ENCODE data around the gene RAF1. TPM values are rescaled to one million over a fixed set of nuclear protein-coding genes. Genes with fewer than 3 reads are reported as not detected.
"Not testable (repeated sequence)": the region's sequence is repeated elsewhere in the genome, so short reads cannot be mapped to it uniquely, and the experiment has no call there.

Gene RAF1
- total RNA-seq, 1 donor from 2014 or later, result 96.8 TPM

DNA sequence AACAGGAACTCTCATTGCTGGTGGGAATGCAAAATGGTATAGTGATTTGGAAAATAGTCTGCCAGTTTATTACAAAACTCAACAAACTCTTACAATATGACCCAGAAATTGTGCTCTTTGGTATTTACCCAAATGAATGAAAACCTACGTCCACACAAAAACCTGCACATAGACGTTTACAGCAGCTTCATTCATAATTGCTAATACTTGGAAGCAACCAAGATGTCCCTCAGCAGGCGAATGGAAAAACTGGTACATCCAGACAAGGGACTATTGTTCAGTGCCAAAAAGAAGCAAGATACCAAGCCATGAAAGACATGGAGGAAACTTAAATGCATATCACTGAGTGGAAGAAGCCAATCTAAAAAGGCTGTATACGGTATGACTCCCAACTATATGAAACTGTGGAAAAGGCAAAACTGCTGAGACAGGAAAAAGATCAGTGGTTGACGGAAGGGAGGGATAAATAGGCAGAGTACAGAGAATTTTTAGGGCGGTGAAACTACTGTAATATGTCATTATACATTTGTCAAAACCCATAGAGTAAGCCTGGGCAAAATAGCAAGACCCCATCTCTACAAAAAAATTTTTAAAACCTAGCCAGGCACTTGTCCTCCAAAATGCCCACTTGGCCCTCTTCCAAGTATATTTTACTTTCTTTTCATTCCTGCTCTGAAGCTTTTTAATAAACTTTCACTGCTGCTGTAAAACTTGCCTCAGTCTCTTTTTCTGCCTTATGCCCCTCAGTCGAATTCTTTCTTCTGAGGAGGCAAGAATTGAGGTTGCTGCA, 113.8 kb downstream of the RAF1 start:
- Mint-ChIP-seq H3K27me3 (ENCODE audit: unreplicated experiment) (no peaks in the 10 kb centered on the region), H3K27ac (ENCODE audit: unreplicated experiment) (no peak overlapping the region), H3K4me3 (ENCODE audit: unreplicated experiment) (no peak overlapping the region), H3K36me3 (ENCODE audit: low read depth, unreplicated experiment) (no peaks in the 10 kb centered on the region), H3K9me3 (ENCODE audit: unreplicated experiment) (no peaks in the 10 kb centered on the region), H3K4me1 (ENCODE audit: unreplicated experiment) (no peaks in the 10 kb centered on the region)
- TF ChIP-seq, protein P1, sequence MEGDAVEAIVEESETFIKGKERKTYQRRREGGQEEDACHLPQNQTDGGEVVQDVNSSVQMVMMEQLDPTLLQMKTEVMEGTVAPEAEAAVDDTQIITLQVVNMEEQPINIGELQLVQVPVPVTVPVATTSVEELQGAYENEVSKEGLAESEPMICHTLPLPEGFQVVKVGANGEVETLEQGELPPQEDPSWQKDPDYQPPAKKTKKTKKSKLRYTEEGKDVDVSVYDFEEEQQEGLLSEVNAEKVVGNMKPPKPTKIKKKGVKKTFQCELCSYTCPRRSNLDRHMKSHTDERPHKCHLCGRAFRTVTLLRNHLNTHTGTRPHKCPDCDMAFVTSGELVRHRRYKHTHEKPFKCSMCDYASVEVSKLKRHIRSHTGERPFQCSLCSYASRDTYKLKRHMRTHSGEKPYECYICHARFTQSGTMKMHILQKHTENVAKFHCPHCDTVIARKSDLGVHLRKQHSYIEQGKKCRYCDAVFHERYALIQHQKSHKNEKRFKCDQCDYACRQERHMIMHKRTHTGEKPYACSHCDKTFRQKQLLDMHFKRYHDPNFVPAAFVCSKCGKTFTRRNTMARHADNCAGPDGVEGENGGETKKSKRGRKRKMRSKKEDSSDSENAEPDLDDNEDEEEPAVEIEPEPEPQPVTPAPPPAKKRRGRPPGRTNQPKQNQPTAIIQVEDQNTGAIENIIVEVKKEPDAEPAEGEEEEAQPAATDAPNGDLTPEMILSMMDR (IDR thresholded peaks at IDR 0.05; ENCODE audit: unreplicated experiment), result no peak
- no peak for DNase-seq (ENCODE audit: low spot score)

DNA sequence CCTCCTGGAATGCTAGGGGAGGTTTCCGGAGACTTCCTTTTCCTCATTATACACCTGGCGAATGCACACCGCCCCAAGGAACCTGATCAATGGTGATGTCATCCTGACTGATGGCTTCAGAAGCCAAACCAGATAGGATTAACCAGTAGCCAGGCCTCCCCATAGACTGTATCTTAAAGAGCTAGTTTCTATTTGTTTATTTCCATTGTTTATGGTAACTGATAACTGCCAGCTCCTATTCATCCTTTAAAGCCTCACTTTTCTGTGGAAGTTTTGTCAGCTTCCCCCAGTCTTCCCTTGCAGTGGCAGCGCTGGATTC, 118.5 kb downstream of the RAF1 start, which contains the start of gene MKRN2OS:
MKRN2OS (minus strand) TSS at position 27 of the 319 bp plus-strand sequence. CDS start 35 bp downstream, outside the sequence.
- no peak for DNase-seq (ENCODE audit: low spot score)
- TF ChIP-seq, protein P1 (IDR thresholded peaks at IDR 0.05; ENCODE audit: unreplicated experiment), result no peak
- Mint-ChIP-seq H3K27ac (ENCODE audit: unreplicated experiment) (no peak within 1 kb of the TSS), H3K9me3 (ENCODE audit: unreplicated experiment) (no peaks in the 10 kb centered on the region), H3K4me1 (ENCODE audit: unreplicated experiment) (peaks cover 9% of the 10 kb centered on the region), H3K4me3 (ENCODE audit: unreplicated experiment) (no peak within 1 kb of the TSS), H3K27me3 (ENCODE audit: unreplicated experiment) (no peaks in the 10 kb centered on the region), H3K36me3 (ENCODE audit: low read depth, unreplicated experiment) (no peaks in the 10 kb centered on the region)

DNA sequence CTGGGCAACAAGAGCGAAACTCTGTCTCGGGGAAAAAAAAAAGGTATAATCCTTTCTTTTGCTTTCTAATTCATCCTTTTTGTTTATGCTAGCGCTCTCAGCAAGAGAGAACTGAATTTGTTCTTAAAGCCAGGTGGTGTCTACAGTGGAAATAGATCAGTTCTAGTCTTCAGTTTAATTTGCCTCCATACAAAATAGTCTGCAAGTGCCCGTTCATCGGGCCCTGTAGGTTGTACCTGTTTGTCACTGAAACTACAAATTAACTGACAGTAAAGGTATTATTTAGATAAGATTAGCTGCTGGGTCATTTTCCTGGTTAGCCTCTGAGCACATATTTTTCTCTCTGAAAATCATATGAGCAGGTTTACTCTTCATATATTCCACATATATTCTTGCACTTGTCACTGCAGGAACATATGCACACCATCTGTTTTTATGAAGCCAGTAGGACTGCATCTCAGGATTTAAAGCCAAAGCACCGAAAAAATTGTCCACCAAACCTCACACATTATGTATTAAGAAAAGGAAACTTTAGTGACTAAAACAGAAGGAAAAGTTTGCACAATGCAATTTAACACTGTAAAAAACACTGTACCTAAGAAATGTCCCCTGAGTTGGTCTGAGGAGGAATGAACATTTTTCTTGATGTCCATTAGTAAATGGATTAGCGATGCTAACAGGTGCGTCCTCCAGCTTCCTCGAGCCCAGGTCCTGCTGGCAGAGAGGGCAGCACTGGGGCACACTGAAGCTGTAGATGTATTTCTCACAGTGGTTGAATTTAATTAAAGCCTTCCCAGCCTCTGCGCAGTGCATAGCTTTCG, 119.1 kb downstream of the RAF1 start:
- no peak overlapping the region for H3K4me3 Mint-ChIP-seq (ENCODE audit: unreplicated experiment)

DNA sequence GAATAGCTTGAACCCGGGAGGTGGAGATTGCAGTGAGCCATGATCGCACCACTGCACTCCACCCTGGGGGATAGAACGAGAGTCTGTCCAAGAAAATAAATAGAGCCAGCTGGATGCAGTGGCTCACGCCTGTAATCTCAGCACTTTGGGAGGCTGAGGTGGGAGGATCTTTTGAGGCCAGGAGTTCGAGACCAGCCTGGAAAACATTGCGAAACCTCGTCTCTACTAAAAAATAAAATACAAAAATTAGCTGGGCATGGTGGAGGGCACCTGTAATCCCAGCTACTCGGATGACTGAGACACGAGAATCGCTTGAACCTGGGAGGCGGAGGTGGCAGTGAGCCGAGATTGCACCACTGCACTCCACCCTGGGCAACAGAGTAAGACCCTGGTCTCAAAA, 120.4 kb downstream of the RAF1 start:
- H3K9me3 Mint-ChIP-seq (ENCODE audit: unreplicated experiment); H3K4me3 Mint-ChIP-seq (ENCODE audit: unreplicated experiment); DNase-seq (ENCODE audit: low spot score); H3K27ac Mint-ChIP-seq (ENCODE audit: unreplicated experiment); H3K36me3 Mint-ChIP-seq (ENCODE audit: low read depth, unreplicated experiment); H3K27me3 Mint-ChIP-seq (ENCODE audit: unreplicated experiment); H3K4me1 Mint-ChIP-seq (ENCODE audit: unreplicated experiment): not testable (repeated sequence)

More for the DNA sequence above, 119.1 kb downstream of the RAF1 start:
- DNase-seq (ENCODE audit: low spot score), result no peak
- Mint-ChIP-seq H3K27me3 (ENCODE audit: unreplicated experiment) (no peaks in the 10 kb centered on the region), H3K9me3 (ENCODE audit: unreplicated experiment) (no peaks in the 10 kb centered on the region), H3K27ac (ENCODE audit: unreplicated experiment) (no peak overlapping the region), H3K4me1 (ENCODE audit: unreplicated experiment) (peaks cover 9% of the 10 kb centered on the region), H3K36me3 (ENCODE audit: low read depth, unreplicated experiment) (no peaks in the 10 kb centered on the region)
- TF ChIP-seq, protein P1 (IDR thresholded peaks at IDR 0.05; ENCODE audit: unreplicated experiment), result no peak

DNA sequence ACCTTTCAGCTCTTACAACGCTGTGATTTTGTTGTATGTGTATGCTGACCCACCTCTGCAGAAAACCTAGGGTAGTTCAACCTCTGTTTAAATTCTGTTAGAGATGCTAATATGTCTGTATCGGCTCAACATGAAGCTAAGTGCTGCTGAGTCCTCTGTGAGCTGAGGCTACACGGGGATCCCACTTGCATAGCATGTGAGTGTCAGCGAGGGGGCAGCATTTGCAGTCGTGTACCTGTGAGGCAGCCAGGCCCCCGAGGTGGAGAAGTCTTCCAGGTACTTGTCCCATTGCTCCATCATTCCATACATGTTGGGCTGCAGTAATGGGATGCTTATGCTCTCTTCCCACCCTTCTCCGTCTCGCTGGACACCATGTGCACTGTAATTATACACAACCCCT, 122.3 kb downstream of the RAF1 start:
- TF ChIP-seq, protein P1 (IDR thresholded peaks at IDR 0.05; ENCODE audit: unreplicated experiment), result no peak
- H3K9me3 Mint-ChIP-seq (ENCODE audit: unreplicated experiment), result no peaks in the 10 kb centered on the region

More for the DNA sequence above, 122.3 kb downstream of the RAF1 start:
- Mint-ChIP-seq H3K27me3 (ENCODE audit: unreplicated experiment) (no peaks in the 10 kb centered on the region), H3K27ac (ENCODE audit: unreplicated experiment) (no peak overlapping the region), H3K4me3 (ENCODE audit: unreplicated experiment) (no peak overlapping the region), H3K4me1 (ENCODE audit: unreplicated experiment) (peaks cover 9% of the 10 kb centered on the region), H3K36me3 (ENCODE audit: low read depth, unreplicated experiment) (no peaks in the 10 kb centered on the region)
- DNase-seq (ENCODE audit: low spot score), result no peak

Data from endothelial cell (in vitro differentiated cells).